Measurements from ENCODE around the gene GPR135.

GPR135 gene

DNA sequence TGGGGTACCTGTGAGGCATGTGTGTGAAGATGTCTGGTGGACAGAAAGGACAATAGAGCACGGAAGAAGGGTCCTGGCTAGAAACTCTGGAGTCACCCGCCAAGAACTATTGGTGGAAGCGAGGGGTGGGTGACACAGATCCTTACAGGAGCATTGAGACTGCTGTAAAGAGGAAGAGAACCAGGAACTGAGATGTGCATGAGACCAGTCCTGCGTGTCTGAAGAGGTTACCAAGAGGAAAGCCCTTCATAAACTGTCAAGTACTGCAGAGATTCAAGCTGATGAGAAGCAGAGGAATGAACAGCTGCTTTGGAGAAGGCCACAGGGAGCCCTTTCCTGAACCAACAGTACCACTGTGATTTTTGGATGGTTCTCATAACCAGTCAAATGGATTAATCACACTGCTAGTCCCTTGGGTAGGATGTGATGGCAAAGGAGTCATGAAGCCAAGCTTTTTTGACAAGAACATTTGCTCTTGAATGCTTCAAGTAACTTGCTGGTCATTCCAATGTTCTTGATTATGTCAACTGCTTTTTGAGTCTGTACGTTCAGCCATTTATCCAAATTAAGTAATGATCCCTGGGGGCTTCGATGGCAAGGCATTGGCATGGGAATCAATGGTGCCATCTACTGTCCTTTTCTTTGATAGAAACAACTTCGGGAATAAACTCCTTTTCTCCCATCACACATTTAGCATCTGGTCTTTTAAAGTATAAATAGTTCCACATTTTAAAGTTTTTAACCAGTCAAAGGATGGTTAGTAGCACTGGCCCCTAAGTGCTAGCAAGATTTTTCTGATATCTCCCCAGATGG, 42.9 kb downstream of the GPR135 start:
- DNase-seq (ENCODE audit: low spot score), result no peak

DNA sequence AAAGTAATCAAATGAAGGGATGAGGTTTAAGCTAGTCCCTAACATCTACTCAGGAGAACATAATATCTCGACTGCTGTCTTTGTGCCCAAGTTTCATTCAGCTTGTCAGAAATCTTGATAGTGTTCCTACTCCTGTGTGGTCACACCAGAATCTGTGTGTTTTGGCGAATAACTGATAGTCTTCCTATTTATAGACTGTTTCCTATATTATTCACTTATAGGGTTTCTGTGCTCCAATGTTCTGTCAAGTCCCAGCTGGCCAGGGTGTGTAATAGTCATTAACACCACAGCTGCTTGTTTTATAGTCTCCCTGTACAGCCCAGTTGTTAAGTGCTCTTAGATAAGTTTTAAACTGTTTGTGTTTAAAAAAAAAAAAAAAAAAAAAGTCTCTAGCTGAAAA, 45.9 kb downstream of the GPR135 start:
- DNase-seq (ENCODE audit: low spot score), result no peak

DNA sequence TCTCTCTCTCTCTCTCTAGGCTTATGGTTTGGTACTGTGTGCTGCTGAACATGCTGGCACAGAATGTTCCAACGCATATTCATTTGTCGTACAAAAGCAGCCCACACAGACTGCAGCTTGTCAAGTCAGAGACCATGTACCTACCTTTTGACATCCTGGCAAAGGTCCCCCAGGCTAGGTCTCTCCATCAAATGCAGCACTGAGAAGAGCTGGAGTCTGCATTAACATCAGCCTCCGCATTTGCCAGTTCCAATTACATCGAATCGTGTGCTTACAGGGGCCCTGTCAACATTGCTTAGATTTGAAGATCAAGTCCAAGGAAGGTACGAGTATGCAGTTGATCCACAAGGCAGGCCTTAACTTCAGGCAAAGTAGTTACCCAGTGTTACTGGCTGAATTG, 47.9 kb downstream of the GPR135 start:
- DNase-seq (ENCODE audit: low spot score), result no peak

DNA sequence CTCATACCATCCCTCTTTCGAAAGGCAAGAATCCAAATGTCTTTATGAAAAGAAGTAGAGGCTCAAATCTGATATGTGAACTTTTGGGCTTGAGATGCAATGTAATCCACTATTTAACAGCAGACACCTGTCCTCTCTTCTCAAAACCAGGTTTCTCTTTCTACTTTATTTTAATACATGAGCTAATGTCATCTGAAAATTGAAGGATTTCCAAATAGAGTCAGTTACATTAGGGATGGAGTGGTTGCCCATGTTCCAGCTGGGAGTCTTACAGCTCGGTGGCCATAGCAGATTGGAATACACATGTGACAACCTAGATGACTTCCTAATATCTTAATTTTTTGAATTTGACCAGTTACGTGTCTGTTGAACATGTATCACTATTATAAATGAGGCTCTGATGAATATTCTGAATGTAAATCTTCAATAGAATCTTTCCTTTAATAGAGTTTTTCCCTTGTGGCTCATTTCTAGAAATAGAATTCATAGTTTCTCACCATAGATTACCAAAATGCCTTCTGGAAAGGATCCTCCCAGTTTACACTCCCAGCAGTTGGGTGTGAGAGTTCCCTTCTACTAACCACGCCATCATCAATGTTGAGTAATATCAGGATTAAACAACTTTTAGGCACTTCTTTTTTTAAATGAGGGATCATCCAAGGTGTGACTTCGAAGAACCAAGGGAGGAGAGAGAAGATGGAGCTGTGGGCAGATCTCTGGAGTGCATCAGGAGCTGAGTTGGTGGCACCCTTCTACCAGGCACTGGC, 49.2 kb downstream of the GPR135 start:
- no peak for DNase-seq (ENCODE audit: low spot score)
